Left lung (tissue), 10 donors: ENCODE data around the gene FAM163A. TPM values are rescaled to one million over a fixed set of nuclear protein-coding genes. Genes with fewer than 3 reads are reported as not detected.

Source experiments
- ATAC-seq: fragments of 200-7000 bp; cut with Tn5 transposase; one replicate; pipeline ENCODE4 v1.9.1; 2020; ENCODE audit warnings: moderate library complexity
- DNase-seq, 4 donors: peaks; one replicate each; pipeline ENCODE4 v3.0.0-alpha.2; 2013 to 2020
- H3K27ac ChIP-seq, 2 donors: fragments of 200-600 bp; sonication (generic) in 1 of 2; one replicate each; pipeline versions ENCODE4 v1.5.0 to v1.8.0; 2020 to 2021
- H3K27me3 ChIP-seq, 2 donors: fragments of 200-600 bp; sonication (generic) in 1 of 2; one replicate each; pipeline versions ENCODE4 v1.5.0 to v1.8.0; 2020 to 2021
- H3K36me3 ChIP-seq, 2 donors: fragments of 200-600 bp; sonication (generic) in 1 of 2; one replicate each; pipeline versions ENCODE4 v1.5.0 to v1.8.0; 2020 to 2021
- H3K4me1 ChIP-seq, 2 donors: fragments of 200-600 bp; one replicate each; pipeline ENCODE4 v1.8.0; 2021
- H3K4me3 ChIP-seq, 2 donors: fragments of 200-600 bp; sonication (generic) in 1 of 2; one replicate each; pipeline versions ENCODE4 v1.5.0 to v1.8.0; 2020 to 2021; ENCODE audit warnings: mild to moderate bottlenecking in 1 of 2
- H3K9me3 ChIP-seq, 2 donors: fragments of 200-600 bp; sonication (generic) in 1 of 2; one replicate each; pipeline versions ENCODE4 v1.5.0 to v1.8.0; 2020 to 2021
- CTCF ChIP-seq, 2 donors: fragments of 200-600 bp; sonication (generic) in 1 of 2; IDR thresholded peaks; one replicate each; pipeline versions ENCODE4 v1.5.0 to v1.8.0; 2021; ENCODE audit warnings: antibody characterized with exemption in 2 of 2
- intact Hi-C, 2 donors: fragments of 100-400 bp; cut with DNase I; formaldehyde crosslinking; loops; one replicate each; pipeline versions ENCODE4 v1.11.2 to v1.14.2; 2022
- polyA plus RNA-seq, 6 donors: library from polyadenylated mRNA; unstranded; fragments of 120-200 nt; gene quantifications; one replicate each; pipeline ENCODE4 v1.2.1, GENCODE V29; 2013; ENCODE audit not compliant: insufficient read length in 6 of 6
- total RNA-seq, 2 donors: library from RNA; stranded (reverse); fragmentation: NEBNext Ultra II Directional; extraction: Animal tissue kit (Norgen Biotek cat#: 25700); gene quantifications; one replicate each; pipeline ENCODE4 v1.2.1, GENCODE V29; 2021
- donor health status: DM: no; HTN: yes; CAD: no.
- donor health status: DM: no; HTN: no; CAD: no.

Gene FAM163A
- total and polyA plus RNA-seq, 8 donors = 0.06 to 0.27 (median 0.12) TPM; not detected in 2

- H3K27ac ChIP-seq = no peak overlapping the region
- H3K4me1 ChIP-seq = peaks cover 11 to 21% of the 10 kb centered on the region in 2 donors
- intact Hi-C loops = no loop called here
- no peaks in the 10 kb centered on the region for H3K27me3 ChIP-seq
- no peaks in the 10 kb centered on the region for H3K36me3 ChIP-seq
- no peak for TF ChIP-seq CTCF (IDR thresholded peaks at IDR 0.05)
- DNase-seq = no peak
- ATAC-seq = no peak
- H3K4me3 ChIP-seq = no peak overlapping the region
- H3K9me3 ChIP-seq = no peaks in the 10 kb centered on the region
These were observed 75.2 kb downstream of the FAM163A start for GRCh38 chr1:179818260-179818659.

- intact Hi-C loops = no loop called here
- H3K9me3 ChIP-seq = no peaks in the 10 kb centered on the region
These were observed 75.7 kb downstream of the FAM163A start for GRCh38 chr1:179818743-179819173.

GRCh38 chr1:179820226-179820970, 77.3 kb downstream of the FAM163A start:
- ATAC-seq (no peak), DNase-seq (no peak)
- H3K9me3 ChIP-seq = no peaks in the 10 kb centered on the region

More at GRCh38 chr1:179818743-179819173, 75.7 kb downstream of the FAM163A start:
- Histone ChIP-seq H3K27me3 (no peaks in the 10 kb centered on the region), H3K4me1 (peaks cover 11 to 21% of the 10 kb centered on the region in 2 donors), H3K27ac (no peak overlapping the region), H3K4me3 (no peak overlapping the region), H3K36me3 (no peaks in the 10 kb centered on the region)
- ATAC-seq = no peak
- DNase-seq = no peak
- no peak for TF ChIP-seq CTCF (IDR thresholded peaks at IDR 0.05)

GRCh38 chr1:179821524-179821923, 78.4 kb downstream of the FAM163A start:
- Histone ChIP-seq H3K27ac (no peak overlapping the region), H3K4me1 (peaks cover 0 to 2% of the 10 kb centered on the region in 2 donors), H3K27me3 (no peaks in the 10 kb centered on the region), H3K36me3 (no peaks in the 10 kb centered on the region), H3K9me3 (no peaks in the 10 kb centered on the region), H3K4me3 (no peak overlapping the region)
- no peak for DNase-seq
- no peak for ATAC-seq
- TF ChIP-seq CTCF (IDR thresholded peaks at IDR 0.05) = no peak
- intact Hi-C loops = no loop called here

More at GRCh38 chr1:179820226-179820970, 77.3 kb downstream of the FAM163A start:
- intact Hi-C loops = no loop called here
- no peak for TF ChIP-seq CTCF (IDR thresholded peaks at IDR 0.05)
- Histone ChIP-seq H3K36me3 (no peaks in the 10 kb centered on the region), H3K27ac (no peak overlapping the region), H3K27me3 (no peaks in the 10 kb centered on the region), H3K4me3 (no peak overlapping the region), H3K4me1 (peaks cover 4 to 9% of the 10 kb centered on the region in 2 donors)

GRCh38 chr1:179822065-179822464, 79.0 kb downstream of the FAM163A start:
- H3K27ac ChIP-seq = no peak overlapping the region
- H3K27me3 ChIP-seq = no peaks in the 10 kb centered on the region
- DNase-seq (no peak), ATAC-seq (no peak)
- H3K4me3 ChIP-seq = no peak overlapping the region
- no peaks in the 10 kb centered on the region for H3K36me3 ChIP-seq
- TF ChIP-seq CTCF (IDR thresholded peaks at IDR 0.05) = no peak
- intact Hi-C loops = no loop called here
- H3K9me3 ChIP-seq = no peaks in the 10 kb centered on the region
- no peaks in the 10 kb centered on the region for H3K4me1 ChIP-seq
